Testis (tissue), 3 donors: Measurements from ENCODE around the gene IZUMO4. TPM values are rescaled to one million over a fixed set of nuclear protein-coding genes. Genes with fewer than 3 reads are reported as not detected.

Experiments used
- DNase-seq: peaks from one replicate; pipeline ENCODE4 v3.0.0-alpha.2; 2019
- H3K27ac ChIP-seq, 2 donors: fragments of 200-600 bp; sonication (generic); one replicate each; pipeline ENCODE4 v1.5.1; 2019
- H3K27me3 ChIP-seq: fragments of 200-600 bp; sonication (generic); one replicate; pipeline ENCODE4 v1.5.1; 2019
- H3K36me3 ChIP-seq: fragments of 200-600 bp; sonication (generic); one replicate; pipeline ENCODE4 v1.5.1; 2017; ENCODE audit warnings: low read depth; ENCODE audit errors: missing control alignments
- H3K4me1 ChIP-seq: fragments of 200-600 bp; sonication (generic); one replicate; pipeline ENCODE4 v1.5.1; 2019
- H3K4me3 ChIP-seq, 2 donors: fragments of 200-600 bp; sonication (generic); one replicate each; pipeline ENCODE4 v1.5.1; 2017 to 2019
- H3K9me3 ChIP-seq: fragments of 200-600 bp; sonication (generic); one replicate; pipeline ENCODE4 v1.5.1; 2017
- POLR2A ChIP-seq: fragments of 450-650 bp; IDR thresholded peaks from one replicate; pipeline ENCODE4 v1.6.1; 2017; ENCODE audit warnings: antibody characterized with exemption, mild to moderate bottlenecking, moderate library complexity
- WGBS, 2 donors: methylation state at CpG; one replicate each; pipeline ENCODE4 v1.1.5; 2018; 5-methylcytosine and 5-hydroxymethylcytosine counted together
- intact Hi-C: fragments of 100-400 bp; cut with DNase I; formaldehyde crosslinking; loops from one replicate; pipeline ENCODE4 v1.15.1; 2023; ENCODE audit warnings: low total_unique reads
- polyA plus RNA-seq: library from polyadenylated mRNA; stranded (reverse); fragments of 350-450 nt; fragmentation: Illumina TruSeq; extraction: RNeasy Lipid Tissue Mini Kit (QIAGEN cat#74804); gene quantifications from one replicate; pipeline ENCODE4 v1.2.3, GENCODE V29; 2014; ENCODE audit warnings: low read depth, low replicate concordance; ENCODE audit not compliant: insufficient read depth
- total RNA-seq, 2 donors: library from RNA; depleted of rRNA; stranded (reverse); fragments of >200 nt; gene quantifications; one replicate each; pipeline ENCODE4 v1.2.3, GENCODE V29; 2016
- TF ChIP-seq, protein P1 (sequence below), 3 experiments: fragments of 450-650 bp in 2 of 3; fragments of 200-600 bp in 1 of 3; sonication (generic) in 1 of 3; IDR thresholded peaks; one replicate each; pipeline ENCODE4 v1.5.1; 2016 to 2019; ENCODE audit warnings: antibody characterized with exemption in 3 of 3, mild to moderate bottlenecking in 2 of 3, moderate library complexity in 1 of 3

Gene IZUMO4
- total and polyA plus RNA-seq, 3 donors from 2014 or later: 208 to 796 (median 276) TPM

DNA sequence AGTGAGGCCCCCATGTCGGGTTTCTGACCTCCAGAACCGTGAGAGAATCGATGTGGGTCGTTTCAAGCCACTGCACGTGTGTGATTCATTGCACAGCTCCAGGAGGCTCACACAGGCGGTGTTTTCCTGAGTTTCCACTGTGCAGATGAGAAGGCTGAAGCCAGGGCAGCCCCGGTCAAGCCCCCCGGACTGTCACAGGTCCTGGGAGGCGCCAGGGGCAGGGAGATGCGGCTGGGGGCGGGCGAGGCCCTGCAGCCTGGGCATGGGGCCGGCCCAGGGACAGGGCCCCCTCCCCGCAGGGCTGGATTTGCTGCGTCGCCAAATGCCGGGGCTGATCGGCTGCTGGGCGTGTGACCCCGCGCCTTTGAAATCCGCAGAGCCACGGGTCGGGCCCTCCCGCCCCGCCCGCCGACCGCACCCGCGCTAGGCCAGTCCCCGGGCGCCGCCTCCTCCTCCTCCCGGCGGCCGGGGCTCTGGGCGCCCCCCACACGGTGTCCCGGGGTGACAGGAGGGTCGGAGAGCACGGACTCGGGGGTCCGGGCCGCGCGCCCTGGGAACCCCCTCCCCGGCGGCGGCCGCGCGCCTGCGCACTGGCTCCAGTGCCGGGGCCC is 35.7 kb upstream of the IZUMO4 start:
- H3K4me3 ChIP-seq: peak overlapping the region; percentile 73 to 74
- no peaks in the 10 kb centered on the region for H3K36me3 ChIP-seq
- DNase-seq: peak; percentile 63
- H3K4me1 ChIP-seq: peaks cover 53% of the 10 kb centered on the region
- intact Hi-C loops: no loop called here
- WGBS, 2 donors: 0% methylated on average over 30 of the region's 55 CpGs; no CpG with 5 or more reads in 1 of the 2 donors
- TF ChIP-seq POLR2A: peak; percentile 64
- TF ChIP-seq, protein P1, sequence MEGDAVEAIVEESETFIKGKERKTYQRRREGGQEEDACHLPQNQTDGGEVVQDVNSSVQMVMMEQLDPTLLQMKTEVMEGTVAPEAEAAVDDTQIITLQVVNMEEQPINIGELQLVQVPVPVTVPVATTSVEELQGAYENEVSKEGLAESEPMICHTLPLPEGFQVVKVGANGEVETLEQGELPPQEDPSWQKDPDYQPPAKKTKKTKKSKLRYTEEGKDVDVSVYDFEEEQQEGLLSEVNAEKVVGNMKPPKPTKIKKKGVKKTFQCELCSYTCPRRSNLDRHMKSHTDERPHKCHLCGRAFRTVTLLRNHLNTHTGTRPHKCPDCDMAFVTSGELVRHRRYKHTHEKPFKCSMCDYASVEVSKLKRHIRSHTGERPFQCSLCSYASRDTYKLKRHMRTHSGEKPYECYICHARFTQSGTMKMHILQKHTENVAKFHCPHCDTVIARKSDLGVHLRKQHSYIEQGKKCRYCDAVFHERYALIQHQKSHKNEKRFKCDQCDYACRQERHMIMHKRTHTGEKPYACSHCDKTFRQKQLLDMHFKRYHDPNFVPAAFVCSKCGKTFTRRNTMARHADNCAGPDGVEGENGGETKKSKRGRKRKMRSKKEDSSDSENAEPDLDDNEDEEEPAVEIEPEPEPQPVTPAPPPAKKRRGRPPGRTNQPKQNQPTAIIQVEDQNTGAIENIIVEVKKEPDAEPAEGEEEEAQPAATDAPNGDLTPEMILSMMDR (IDR thresholded peaks at IDR 0.05): no peak
- H3K9me3 ChIP-seq: no peaks in the 10 kb centered on the region
- H3K27ac ChIP-seq: peak overlapping the region; percentile 96 to 100
- H3K27me3 ChIP-seq: no peaks in the 10 kb centered on the region

DNA sequence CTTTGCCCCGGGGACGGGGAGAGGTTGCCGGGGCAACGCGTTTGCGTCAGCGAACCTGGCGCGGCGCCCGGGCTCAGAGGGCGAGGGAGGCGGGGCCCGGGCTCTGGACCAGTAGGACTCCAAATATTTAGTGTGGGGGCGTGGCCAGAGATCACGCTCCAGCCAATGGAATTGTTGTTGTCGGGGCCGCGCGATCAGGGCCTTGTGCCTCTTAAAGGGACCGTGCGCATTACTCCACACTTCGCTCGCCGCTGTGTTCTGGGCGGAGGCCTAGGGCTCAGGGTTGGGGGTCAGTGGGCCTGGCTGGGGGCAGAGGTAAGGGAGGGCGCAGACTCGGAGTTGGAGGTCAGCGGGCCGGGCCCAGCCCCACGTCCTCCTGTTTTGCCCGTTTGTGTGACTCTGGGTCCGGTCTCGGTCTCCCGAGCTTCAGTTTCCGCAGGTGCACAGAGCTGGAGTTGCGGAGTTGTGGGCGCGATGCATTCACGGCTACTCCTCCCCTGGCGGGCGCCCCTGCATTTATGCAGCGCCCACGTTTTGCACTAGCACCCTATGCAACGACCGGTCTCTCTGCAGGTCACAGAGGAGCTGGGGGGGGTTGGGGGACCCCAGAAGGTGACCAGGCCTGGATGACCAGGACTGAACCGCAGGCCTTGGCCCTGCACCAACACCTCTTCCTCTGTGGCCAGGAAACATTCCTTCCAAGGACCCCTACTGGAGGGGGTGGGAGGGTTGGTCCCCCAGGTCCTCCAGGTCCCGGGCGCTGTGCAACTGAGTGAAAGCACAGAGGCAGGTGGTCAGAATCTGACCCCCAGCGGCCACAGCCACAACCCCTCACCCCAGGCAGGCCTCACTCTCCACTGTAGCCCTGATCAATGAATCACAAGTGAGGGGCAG is 35.0 kb upstream of the IZUMO4 start:
- H3K4me1 ChIP-seq: peaks cover 48% of the 10 kb centered on the region
- no peaks in the 10 kb centered on the region for H3K36me3 ChIP-seq
- no peaks in the 10 kb centered on the region for H3K27me3 ChIP-seq

DNA sequence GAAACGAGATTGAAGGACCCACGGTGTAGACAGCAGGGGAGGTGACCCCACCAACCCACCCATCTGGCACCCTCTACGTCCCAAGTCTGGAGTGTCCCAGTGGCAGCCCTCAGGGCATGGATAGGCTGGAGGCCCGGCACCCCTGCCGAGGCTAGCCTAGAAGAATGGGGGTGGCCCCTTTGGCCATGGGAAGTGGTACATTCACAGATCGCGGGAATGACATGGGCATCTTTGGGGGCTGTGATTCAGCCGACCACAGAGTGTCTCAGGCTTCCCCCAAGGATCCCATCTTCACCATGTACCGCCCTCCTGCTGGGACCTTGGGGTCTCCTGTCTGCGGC is 34.4 kb upstream of the IZUMO4 start:
- 53 to 61% methylated on average over 8 to 10 of the region's 10 CpGs for WGBS, 2 donors
- Histone ChIP-seq H3K27me3 (no peaks in the 10 kb centered on the region), H3K4me1 (peaks cover 48% of the 10 kb centered on the region), H3K36me3 (no peaks in the 10 kb centered on the region), H3K27ac (peak overlapping the region; percentile 53 to 100), H3K4me3 (peak overlapping the region in 1 of 2 donors; percentile 73), H3K9me3 (no peaks in the 10 kb centered on the region)
- no peak for DNase-seq
- intact Hi-C loops: no loop called here
- TF ChIP-seq, protein P1 (IDR thresholded peaks at IDR 0.05): no peak
- TF ChIP-seq POLR2A: no peak

More for the DNA sequence above, 35.0 kb upstream of the IZUMO4 start:
- DNase-seq: peak; percentile 99
- Histone ChIP-seq H3K4me3 (peak overlapping the region; percentile 73 to 74), H3K27ac (peak overlapping the region; percentile 96 to 100), H3K9me3 (no peaks in the 10 kb centered on the region)
- intact Hi-C loops: no loop called here
- TF ChIP-seq, protein P1 (IDR thresholded peaks at IDR 0.05): no peak
- TF ChIP-seq POLR2A: no peak
- WGBS, 2 donors: 3% methylated on average over 19 to 49 of the region's 50 CpGs

DNA sequence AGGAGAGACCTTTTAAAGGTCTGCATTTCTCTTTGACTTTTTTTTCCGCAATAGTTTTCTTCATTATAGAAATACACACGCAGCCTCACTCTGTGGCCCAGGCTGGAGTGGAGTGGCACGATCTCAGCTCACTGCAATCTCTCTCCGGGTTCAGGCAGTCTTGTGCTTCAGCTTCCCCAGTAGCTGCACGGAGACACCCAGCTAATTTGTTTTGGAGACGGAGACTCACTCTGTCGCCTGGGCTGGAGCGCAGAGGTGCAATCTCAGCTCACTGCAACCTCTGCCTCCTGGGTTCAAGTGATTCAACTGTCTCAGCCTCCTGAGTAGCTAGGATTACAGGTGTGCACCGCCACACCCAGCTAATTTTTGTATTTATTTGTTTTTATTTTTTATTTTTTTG is 33.9 kb upstream of the IZUMO4 start:
- Histone ChIP-seq H3K36me3 (no peaks in the 10 kb centered on the region), H3K27ac (peak overlapping the region in 1 of 2 donors; percentile 100), H3K9me3 (no peaks in the 10 kb centered on the region), H3K27me3 (no peaks in the 10 kb centered on the region), H3K4me3 (no peak overlapping the region), H3K4me1 (peaks cover 48% of the 10 kb centered on the region)
- TF ChIP-seq, protein P1 (IDR thresholded peaks at IDR 0.05): no peak
- no peak for TF ChIP-seq POLR2A
- 71 to 80% methylated on average over 9 of the region's 9 CpGs for whole genome bisulfite sequencing, 2 donors
- intact Hi-C loops: no loop called here
- no peak for DNase-seq
